Activated CD8-positive, alpha-beta memory T cell treated with anti-CD3 and anti-CD28 coated beads, Interleukin-2, amount 50 U/mL, for 48 hours (primary cell): ENCODE data around the gene BSCL2.
"Not testable (repeated sequence)": the region's sequence is repeated elsewhere in the genome, so short reads cannot be mapped to it uniquely, and the experiment has no call there.

ENCODE experiments used
- DNase-seq: peaks from one replicate; pipeline ENCODE4 v3.0.0-alpha.2; 2020

BSCL2 gene

GRCh38 chr11:62682518-62682917 is 24.7 kb downstream of the BSCL2 start:
- DNase-seq, result no peak

- DNase-seq, result peak; percentile 53
These were observed 26.4 kb downstream of the BSCL2 start for GRCh38 chr11:62680825-62681240.

- peak; percentile 91 for DNase-seq
These were observed 28.2 kb downstream of the BSCL2 start, which contains the start of gene UBXN1 for GRCh38 chr11:62678770-62679696. UBXN1 (minus strand) TSS chr11:62679073; CDS start chr11:62678923, 150 bp downstream.

DNA sequence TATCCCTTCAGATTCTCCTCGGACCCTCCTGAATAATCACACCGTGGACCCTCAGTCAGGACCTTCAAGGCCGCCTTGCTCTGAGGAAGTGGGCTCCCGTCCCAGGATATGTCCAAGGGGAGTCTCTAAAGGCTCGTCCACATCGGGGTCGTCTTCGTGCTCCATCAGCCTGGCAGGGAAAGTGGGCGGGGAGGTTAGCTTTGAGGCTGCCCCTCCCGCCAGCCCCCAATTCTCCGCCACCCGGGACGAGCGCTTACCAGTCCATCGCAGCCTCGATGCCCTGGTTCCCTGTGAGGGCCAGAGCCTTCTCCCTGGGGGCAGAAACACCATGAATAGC is 28.8 kb downstream of the BSCL2 start:
- no peak for DNase-seq

DNA sequence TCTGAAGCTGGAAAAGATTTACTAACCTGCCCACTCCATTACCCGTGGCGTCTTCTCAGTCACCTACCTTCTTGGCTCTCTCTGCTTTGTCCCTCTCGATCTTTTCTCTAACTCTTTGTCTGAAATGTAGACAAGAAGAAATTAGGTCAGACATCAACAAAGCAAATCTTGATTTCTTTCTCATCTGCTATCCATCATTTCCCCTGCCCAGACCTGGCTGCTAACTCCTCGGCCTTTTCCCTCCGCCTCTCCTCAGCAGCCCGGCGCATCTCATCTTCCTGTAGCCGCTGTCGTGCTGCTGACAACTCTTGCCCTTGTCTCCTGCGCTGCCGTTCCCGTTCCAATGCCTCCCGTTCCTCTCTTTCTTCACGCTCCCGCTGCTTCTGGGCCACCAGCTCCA is 29.5 kb downstream of the BSCL2 start:
- no peak for DNase-seq

DNA sequence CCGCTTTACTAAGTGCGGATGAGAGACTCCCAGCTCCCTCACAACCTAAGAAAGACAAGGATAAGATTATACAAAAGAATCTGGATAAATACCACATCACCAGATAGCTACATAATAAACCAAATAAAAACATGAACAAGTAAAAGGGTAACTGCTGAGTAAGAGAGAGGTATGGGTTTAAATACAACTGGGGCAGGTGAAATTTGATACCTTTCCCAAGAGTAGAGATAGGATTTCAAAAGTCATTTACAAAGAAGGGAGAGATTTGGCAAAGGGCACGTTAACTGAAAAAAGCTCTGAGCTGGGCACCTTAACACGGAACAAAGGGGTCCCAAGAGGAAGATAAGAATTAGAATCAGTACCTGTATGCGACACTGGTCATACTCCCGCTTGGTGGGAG is 30.1 kb downstream of the BSCL2 start:
- no peak for DNase-seq

DNA sequence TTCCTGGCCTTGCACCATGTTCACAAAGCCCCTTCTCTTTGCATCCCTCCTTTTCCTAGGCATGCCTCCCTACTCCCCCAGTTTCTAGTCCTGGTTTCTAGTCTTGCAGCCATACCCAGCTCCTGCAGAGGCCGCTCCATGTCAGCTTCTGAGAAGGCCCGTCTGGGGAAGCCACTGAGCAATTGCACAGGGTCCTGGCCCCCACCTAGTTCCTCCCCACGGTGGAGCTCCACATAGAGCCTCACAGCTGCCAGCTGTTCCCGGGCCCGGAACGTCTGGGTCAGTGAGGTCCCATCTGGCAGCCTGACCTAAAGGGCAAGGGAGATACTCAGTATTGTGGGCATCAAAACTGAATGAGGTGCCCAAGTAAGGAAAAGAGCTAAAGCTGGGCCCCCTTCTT is 30.5 kb downstream of the BSCL2 start:
- no peak for DNase-seq

DNA sequence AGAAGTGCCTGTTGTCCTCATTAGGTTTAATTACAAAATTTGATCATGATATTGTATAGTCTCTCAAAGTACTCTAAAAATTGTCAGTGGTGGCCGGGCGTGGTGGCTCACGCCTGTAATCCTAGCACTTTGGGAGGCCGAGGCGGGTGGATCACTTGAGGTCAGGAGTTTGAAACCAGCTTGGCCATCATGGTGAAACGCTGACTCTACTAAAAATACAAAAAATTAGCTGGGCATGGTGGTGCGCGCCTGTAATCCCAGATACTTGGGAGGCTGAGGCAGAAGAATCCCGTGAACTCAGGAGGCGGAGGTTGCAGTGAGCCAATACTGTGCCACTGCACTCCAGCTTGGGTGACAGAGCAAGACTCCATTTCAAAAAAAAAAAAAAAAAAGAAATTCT is 31.8 kb downstream of the BSCL2 start:
- DNase-seq, result not testable (repeated sequence)

DNA sequence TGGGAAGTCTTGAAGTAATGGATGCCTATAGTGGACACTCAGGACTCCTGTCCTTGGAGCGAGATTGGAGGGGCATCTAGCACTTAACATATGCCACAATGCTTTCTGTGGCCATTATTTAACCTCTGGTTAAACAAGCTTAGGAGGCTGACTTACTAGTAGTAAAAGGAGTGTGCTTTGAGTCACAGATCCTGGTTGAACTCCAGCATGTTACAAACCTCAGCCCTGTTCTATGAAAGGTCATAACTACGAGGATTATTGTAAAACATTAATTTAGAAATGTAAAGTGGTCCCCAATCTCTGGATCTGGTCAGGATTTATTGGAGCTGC is 34.1 kb downstream of the BSCL2 start:
- DNase-seq, result no peak

DNA sequence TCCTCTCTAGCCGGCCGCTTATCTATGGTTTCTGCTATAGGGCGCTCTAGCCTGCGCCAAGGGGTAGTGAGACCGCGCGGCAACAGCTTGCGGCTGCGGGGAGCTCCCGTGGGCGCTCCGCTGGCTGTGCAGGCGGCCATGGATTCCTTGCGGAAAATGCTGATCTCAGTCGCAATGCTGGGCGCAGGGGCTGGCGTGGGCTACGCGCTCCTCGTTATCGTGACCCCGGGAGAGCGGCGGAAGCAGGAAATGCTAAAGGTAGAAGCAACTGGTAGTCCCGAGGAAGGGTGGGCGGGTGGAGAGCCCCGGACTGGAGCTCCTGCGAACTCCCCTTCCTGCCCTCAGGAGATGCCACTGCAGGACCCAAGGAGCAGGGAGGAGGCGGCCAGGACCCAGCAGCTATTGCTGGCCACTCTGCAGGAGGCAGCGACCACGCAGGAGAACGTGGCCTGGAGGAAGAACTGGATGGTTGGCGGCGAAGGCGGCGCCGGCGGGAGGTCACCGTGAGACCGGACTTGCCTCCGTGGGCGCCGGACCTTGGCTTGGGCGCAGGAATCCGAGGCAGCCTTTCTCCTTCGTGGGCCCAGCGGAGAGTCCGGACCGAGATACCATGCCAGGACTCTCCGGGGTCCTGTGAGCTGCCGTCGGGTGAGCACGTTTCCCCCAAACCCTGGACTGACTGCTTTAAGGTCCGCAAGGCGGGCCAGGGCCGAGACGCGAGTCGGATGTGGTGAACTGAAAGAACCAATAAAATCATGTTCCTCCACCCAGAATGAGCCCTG is 35.4 kb downstream of the BSCL2 start, which contains the start of the genes LBHD1 and UQCC3:
LBHD1 (minus strand) TSS at position 660 of the 782 bp plus-strand sequence. CDS start 2,236 bp downstream, outside the sequence.
UQCC3 (plus strand) TSS at position 66 of the 782 bp plus-strand sequence; CDS start at position 139, 73 bp downstream.
- DNase-seq, result peak; percentile 89

- no peak for DNase-seq
These were observed 36.0 kb downstream of the BSCL2 start for GRCh38 chr11:62671236-62671607.

DNA sequence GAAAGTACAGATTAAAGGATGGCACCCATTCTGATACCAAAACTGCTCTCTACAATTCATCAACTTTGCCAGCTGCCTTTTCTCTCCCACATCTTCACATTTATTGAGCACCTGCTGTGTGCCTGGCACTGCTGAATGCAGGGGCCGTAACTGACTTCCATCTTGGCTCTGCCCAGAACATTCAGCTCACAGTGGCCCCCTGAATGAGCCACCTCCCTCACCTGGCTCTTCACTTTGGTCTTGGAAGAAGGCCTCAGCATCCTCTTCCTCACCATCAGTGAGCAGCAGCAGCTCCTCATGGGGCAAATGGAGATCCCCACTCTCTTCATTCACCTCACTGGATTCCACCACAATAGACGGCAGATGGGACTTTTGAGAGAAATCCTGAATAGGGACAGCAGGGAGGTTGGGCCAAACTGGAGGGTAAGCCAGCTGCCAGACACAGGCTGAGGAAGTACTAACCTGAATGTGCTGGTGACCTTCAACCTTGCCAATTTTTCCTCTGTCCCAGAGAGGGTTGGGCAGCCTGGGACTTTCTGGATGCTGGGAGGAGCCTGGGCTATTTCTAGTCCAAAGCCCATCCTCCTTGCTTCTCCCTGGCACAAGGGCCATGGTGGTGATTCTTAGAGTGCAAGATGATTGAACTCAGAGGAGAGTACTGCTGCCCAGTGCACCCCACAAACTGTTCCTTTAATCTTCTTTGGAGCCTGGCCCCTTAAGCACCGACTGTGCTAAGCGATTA is 37.6 kb downstream of the BSCL2 start:
- no peak for DNase-seq

GRCh38 chr11:62667460-62667859 is 39.8 kb downstream of the BSCL2 start:
- no peak for DNase-seq

- peak; percentile 75 for DNase-seq
These were observed 40.8 kb downstream of the BSCL2 start for GRCh38 chr11:62666259-62666926.

DNA sequence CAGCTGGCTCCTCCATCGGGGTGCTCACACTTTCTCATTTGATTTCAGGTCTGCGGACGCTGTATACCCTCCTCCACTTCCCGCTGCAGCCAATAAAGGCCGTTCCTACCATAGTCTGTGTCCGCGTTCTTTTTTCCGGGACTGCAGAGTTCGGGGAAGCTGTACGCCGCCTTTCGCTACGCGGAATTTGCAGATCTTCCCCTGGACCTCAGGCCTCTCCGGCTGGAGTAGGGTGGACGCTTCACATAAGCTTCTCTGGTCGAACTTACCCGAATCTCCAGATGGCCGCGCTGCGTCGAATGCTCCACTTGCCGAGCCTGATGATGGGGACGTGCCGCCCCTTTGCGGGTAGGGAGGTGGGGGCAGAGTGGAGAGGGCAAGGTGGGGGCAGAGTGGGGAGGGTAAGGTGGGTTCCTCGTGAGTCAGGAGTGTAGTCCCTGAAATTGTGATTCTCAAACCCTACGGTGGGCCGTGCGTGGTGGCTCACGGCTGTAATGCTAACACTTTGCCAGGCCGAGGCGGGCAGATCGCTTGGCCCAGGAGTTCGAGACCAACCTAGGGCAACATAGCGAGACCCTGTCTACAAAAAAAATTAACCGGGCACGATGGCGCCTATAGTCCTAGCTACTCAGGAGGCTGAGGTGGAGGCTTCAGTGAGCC is 41.5 kb downstream of the BSCL2 start:
- DNase-seq, result peak; percentile 87

DNA sequence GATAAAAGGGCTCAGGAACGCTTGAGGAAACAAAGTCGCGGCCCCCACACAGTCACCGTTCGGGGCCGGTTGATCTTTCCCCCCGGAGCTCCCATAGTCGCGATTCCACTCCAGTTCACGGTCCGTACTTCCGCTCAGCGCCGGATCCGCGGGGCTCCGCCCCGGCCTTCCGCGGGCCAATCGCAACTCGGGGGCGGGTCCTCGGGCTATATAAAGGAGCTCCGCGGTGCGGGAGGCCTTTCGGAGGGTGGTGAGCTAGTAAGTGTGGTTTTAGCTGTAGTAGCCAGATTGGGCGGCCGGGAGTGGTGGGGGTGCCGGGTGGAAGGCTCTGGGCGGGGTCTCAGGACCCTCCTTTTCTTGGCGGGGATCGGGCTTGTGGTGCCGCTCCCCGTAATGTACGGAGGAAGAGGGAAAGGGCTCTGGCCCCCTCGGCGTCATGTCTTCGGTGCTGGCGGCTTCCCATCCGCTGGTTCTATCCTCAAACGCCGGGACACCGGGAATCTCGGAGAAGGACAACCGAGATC is 42.1 kb downstream of the BSCL2 start, which contains the start of the genes C11orf98 and CSKMT:
C11orf98 (minus strand) TSS at position 136 of the 524 bp plus-strand sequence; CDS start at position 95, 41 bp downstream.
CSKMT (plus strand) TSS at position 238 of the 524 bp plus-strand sequence. CDS start 568 bp downstream, outside the sequence.
- peak; percentile 99 for DNase-seq

DNA sequence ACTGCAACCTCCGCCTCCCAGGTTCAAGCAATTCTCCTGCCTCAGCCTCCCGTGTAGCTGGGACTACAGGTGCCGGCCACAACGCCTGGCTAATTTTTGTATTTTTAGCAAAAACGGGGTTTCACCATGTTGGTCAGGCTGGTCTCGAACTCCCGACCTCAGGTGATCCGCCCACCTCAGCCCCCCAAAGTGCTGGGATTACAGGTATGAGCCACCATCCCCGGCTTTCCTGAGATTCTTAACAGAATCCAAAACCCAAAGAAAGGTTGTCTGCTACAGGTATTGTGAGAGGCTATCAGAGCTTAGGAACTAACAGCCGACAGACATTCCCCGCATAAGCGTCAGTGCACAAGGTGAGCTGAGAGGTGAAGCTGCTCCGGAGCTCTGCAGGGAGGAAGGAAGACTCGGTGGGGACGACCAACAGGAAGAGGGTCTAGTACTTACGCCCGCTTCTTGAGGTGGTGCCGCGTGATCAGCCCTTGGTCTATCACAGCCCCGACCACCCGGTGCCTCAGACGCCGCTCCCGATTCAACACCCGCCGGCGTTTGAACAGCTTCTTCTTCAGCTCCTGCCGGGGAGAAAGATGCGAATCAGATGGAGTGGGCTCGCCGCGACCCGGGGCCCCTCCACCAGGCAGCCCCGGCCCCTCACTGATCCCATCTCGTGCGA is 42.7 kb downstream of the BSCL2 start:
- no peak for DNase-seq

DNA sequence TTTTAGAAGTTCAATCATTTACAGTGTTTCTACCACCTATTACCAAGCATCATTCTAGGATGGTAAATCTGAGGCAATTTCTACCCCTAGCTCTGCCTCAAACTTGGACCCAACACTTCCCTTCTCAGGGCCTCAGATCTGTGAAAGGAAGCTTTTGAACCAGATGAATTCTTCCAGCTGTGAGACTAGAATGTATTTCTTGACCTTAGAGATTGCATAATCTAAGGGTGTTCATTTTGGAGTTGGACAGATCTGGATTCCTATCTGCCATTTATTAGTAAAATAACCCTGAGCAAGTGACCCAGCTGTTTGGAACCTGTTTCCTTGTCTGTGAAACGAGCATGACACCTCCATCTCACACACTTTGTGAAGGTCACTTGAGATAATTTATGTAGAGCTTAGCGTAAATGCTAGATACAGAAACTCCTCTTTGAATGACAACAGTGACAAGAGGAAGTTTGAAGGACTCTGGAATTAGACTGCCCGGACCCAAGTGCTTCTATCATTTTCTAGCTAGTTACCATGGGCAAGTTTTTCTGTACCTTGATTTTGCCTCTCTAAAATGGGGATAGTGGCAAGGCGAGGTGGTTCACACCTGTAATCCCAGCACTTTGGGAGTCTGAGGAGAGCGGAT is 50.3 kb downstream of the BSCL2 start:
- DNase-seq, result no peak

DNA sequence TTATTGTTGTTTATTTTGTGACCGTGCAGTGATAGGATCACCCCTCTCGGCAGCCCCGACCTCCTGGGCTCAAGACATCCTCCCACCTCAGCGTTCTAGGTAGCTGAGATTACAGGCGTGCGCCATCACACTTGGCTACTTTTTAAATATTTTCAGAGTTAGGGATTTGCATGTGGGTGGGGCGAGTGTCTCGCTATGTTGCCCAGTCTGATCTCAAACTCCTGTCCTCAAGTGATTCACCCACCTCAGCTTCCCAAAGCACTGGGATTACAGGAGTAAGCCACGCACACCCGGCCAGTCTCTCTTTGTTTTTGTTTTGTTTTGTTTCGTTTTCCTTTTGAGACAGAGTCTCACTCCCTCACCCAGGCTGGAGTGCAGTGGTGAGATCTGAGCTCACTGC is 52.9 kb downstream of the BSCL2 start:
- no peak for DNase-seq
